Testis (tissue), 2 donors: ENCODE measurements around the gene COL1A2.

ENCODE experiments used
- CTCF ChIP-seq, 3 experiments: fragments of 450-650 bp in 2 of 3; fragments of 200-600 bp in 1 of 3; sonication (generic) in 1 of 3; IDR thresholded peaks; one replicate each; pipeline ENCODE4 v1.5.1; 2016 to 2019; ENCODE audit warnings: antibody characterized with exemption in 3 of 3, mild to moderate bottlenecking in 2 of 3, moderate library complexity in 1 of 3
- POLR2A ChIP-seq: fragments of 450-650 bp; IDR thresholded peaks from one replicate; pipeline ENCODE4 v1.6.1; 2017; ENCODE audit warnings: antibody characterized with exemption, mild to moderate bottlenecking, moderate library complexity

GRCh38 chr7:94360926-94361325 is 33.8 kb upstream of the COL1A2 start:
- TF ChIP-seq CTCF (IDR thresholded peaks at IDR 0.05) = no peak
- no peak for TF ChIP-seq POLR2A
